ENCODE results near the gene KCNQ1.

Gene KCNQ1

DNA sequence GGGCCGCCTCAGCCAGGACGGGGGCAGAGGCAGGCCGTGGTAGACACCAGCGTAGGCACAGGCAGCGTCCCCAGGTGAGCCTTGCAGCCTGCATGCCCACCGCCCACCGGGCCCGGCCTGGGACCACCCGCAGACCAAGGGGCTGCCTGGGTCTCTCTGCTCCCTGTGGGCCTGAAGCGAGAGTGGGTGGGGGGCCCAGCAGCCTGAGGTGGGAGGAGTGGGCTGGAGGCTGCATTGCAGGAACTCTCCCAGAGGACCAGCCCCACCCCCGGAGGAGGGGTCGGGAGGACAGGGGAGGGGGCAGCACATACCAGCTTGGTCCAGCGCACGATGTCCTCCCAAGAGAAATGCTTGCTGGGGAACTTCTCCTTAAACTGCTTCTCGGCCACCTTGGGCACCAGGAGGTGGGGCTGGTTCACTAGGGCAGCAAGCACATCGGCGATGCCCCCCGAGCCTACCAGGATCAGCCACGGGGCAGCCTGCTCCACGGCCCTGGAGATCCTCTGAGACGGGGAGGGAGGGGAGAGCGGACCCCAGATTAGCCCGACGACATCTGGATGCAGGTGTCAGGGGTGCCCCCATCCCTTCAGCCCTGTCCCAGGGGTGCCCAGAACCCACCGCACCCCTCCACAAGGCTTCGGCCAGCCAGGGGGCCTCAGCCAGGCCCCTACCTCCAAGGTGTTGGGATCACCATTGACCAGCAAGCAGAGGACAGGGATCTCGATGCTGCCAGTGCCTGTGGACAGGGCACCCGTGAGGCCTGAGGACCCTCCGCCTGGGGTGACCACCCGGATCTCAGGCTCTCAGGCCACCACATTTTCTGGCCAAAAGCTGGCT, 26.7 kb upstream of the KCNQ1 start:
- Histone ChIP-seq H3K4me1 (ENCODE audit: control insufficient read depth, insufficient read depth, low read depth, low read length) (peaks cover 9% of the 10 kb centered on the region), H3K18ac (ENCODE audit: low read depth in 1 of 2, low read length in 2 of 2) (no peak overlapping the region), H3K27ac (ENCODE audit: low read length, poor library complexity, severe bottlenecking) (no peak overlapping the region), H3K9ac (ENCODE audit: low read length) (no peak overlapping the region), H3K9me3 (ENCODE audit: control insufficient read depth, low read length) (no peaks in the 10 kb centered on the region), H2BK120ac (ENCODE audit: low read depth, low read length) (no peak overlapping the region), H3K4ac (ENCODE audit: low read depth in 1 of 2, low read length in 2 of 2) (no peak overlapping the region), H3K36me3 (ENCODE audit: control insufficient read depth in 1 of 2, insufficient read depth in 2 of 2, low read depth in 1 of 2, low read length in 2 of 2) (no peaks in the 10 kb centered on the region), H3K27me3 (ENCODE audit: control insufficient read depth in 1 of 2, insufficient read depth in 1 of 2, low read length in 2 of 2) (peaks cover 8 to 25% of the 10 kb centered on the region in 2 experiments), H2AK5ac (ENCODE audit: low read length, severe bottlenecking) (no peak overlapping the region), H2BK5ac (ENCODE audit: low read depth, low read length, poor library complexity, severe bottlenecking) (no peak overlapping the region), H3K4me2 (ENCODE audit: low read length, poor library complexity, severe bottlenecking) (no peak overlapping the region), H2BK12ac (ENCODE audit: low read length in 2 of 2) (no peak overlapping the region), H3K79me1 (replicated peaks; ENCODE audit: low read length, poor library complexity, severe bottlenecking) (no peaks in the 10 kb centered on the region), H3K14ac (ENCODE audit: low read length in 2 of 2) (no peak overlapping the region), H4K91ac (ENCODE audit: low read length) (no peak overlapping the region), H2BK15ac (ENCODE audit: low read depth, poor library complexity, severe bottlenecking) (no peak overlapping the region), H4K8ac (ENCODE audit: low read length) (no peak overlapping the region), H3K23ac (ENCODE audit: low read length in 2 of 2) (no peak overlapping the region), H2AFZ (ENCODE audit: low read depth, low read length) (no peak overlapping the region), H3K4me3 (ENCODE audit: insufficient read depth in 1 of 2, low read depth in 1 of 2, low read length in 2 of 2) (no peak overlapping the region)
- 87% methylated on average over 30 of the region's 30 CpGs for WGBS
- no peak for DNase-seq

DNA sequence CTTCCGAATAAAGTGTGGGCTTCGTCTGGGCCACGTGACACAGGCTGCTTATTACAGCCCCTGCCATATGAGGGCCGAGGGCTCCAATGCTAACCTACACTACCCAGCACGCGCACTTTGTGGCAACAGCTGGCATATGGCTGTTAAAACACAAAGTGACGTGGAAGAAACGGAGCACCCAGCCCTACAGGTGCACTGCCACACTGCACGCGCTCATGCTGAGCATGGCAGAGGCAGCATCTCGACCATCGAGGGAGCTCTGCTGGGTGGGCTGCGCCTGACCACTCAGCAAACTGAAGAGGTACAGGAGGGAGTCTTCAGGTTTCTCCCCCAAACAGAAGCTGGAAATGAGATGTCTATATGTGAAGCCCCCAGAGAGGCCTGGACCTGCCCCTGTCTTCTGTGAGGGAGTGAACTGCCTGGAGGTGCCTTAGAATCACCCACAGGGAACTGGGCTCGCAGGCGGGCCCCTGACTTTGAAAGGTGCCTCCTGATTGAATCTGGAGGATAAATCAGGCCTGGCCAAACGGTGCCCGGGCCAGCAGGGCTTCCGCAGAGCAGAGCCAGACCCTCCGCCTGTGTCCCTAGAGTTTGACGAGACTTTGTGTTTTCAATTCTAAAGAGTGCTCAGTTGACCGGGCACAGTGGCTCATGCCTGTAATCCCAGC, 26.0 kb upstream of the KCNQ1 start:
- no peak overlapping the region for H2AK5ac ChIP-seq (ENCODE audit: low read length, severe bottlenecking)
- H2BK12ac ChIP-seq (ENCODE audit: low read length in 2 of 2): no peak overlapping the region
- no peak overlapping the region for H4K8ac ChIP-seq (ENCODE audit: low read length)
- H3K18ac ChIP-seq (ENCODE audit: low read depth in 1 of 2, low read length in 2 of 2): no peak overlapping the region
- H3K23ac ChIP-seq (ENCODE audit: low read length in 2 of 2): no peak overlapping the region
- no peak overlapping the region for H3K4me3 ChIP-seq (ENCODE audit: insufficient read depth in 1 of 2, low read depth in 1 of 2, low read length in 2 of 2)
- H3K4me2 ChIP-seq (ENCODE audit: low read length, poor library complexity, severe bottlenecking): no peak overlapping the region
- no peaks in the 10 kb centered on the region for H3K79me1 ChIP-seq (replicated peaks; ENCODE audit: low read length, poor library complexity, severe bottlenecking)
- no peak overlapping the region for H4K91ac ChIP-seq (ENCODE audit: low read length)
- H3K9me3 ChIP-seq (ENCODE audit: control insufficient read depth, low read length): no peaks in the 10 kb centered on the region
- H3K4me1 ChIP-seq (ENCODE audit: control insufficient read depth, insufficient read depth, low read depth, low read length): peaks cover 9% of the 10 kb centered on the region
- H3K14ac ChIP-seq (ENCODE audit: low read length in 2 of 2): no peak overlapping the region
- no peak for DNase-seq
- H3K36me3 ChIP-seq (ENCODE audit: control insufficient read depth in 1 of 2, insufficient read depth in 2 of 2, low read depth in 1 of 2, low read length in 2 of 2): no peaks in the 10 kb centered on the region
- H2BK5ac ChIP-seq (ENCODE audit: low read depth, low read length, poor library complexity, severe bottlenecking): no peak overlapping the region
- 85% methylated on average over 21 of the region's 21 CpGs for WGBS
- no peak overlapping the region for H2AFZ ChIP-seq (ENCODE audit: low read depth, low read length)
- H2BK15ac ChIP-seq (ENCODE audit: low read depth, poor library complexity, severe bottlenecking): no peak overlapping the region
- H3K4ac ChIP-seq (ENCODE audit: low read depth in 1 of 2, low read length in 2 of 2): no peak overlapping the region
- no peak overlapping the region for H2BK120ac ChIP-seq (ENCODE audit: low read depth, low read length)
- no peak overlapping the region for H3K9ac ChIP-seq (ENCODE audit: low read length)
- no peak overlapping the region for H3K27ac ChIP-seq (ENCODE audit: low read length, poor library complexity, severe bottlenecking)
- H3K27me3 ChIP-seq (ENCODE audit: control insufficient read depth in 1 of 2, insufficient read depth in 1 of 2, low read length in 2 of 2): peaks cover 8 to 28% of the 10 kb centered on the region in 2 experiments

DNA sequence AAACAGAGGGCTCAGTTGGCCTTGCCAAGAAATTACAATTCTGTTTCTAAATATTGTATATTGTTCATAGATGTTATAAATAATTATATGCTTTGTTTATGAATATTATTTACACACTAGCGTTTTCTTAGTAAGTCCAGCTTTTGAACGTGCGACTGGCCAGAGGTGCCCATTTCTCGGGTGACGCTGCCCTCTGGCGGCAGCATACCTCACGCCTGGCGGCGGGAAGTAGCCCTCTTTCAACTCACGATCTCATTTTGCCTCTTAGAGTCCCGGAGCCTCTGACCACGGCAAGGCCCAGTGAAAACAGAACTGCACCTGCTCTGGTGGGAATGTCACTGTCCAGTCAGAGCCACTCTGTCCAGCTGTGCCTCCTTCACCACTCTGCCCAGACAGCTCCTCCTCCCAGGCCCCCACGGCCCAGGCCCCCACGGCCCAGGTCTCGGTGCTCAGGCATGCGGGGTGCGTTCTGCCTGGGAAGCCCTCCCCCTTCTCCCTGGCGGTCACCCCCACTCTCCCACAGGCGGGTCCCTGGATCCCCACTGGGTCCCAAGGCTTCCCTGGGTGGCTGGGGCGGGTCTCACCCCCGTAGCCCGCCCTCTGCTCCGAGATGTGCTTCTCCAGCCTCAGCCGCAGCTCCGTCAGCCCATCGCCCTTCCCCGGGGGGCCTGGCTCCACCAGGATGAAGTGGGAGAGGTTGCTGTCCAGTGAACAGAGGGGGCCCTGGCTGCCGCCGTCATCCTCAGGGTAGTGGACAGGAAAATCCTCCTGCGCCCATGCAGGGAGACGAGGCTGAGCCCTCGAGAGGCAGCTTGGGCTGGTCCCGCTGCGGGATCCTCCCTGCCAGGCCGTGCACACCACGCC, 24.9 kb upstream of the KCNQ1 start:
- H2AK5ac ChIP-seq (ENCODE audit: low read length, severe bottlenecking): no peak overlapping the region
- DNase-seq: peak; percentile 63

More for the DNA sequence above, 24.9 kb upstream of the KCNQ1 start:
- Histone ChIP-seq H2AFZ (ENCODE audit: low read depth, low read length) (peak overlapping the region; percentile 15), H3K4me2 (ENCODE audit: low read length, poor library complexity, severe bottlenecking) (no peak overlapping the region), H3K4me3 (ENCODE audit: insufficient read depth in 1 of 2, low read depth in 1 of 2, low read length in 2 of 2) (peak overlapping the region; percentile 15 to 41), H2BK12ac (ENCODE audit: low read length in 2 of 2) (peak overlapping the region in 1 of 2 experiments; percentile 32), H3K4ac (ENCODE audit: low read depth in 1 of 2, low read length in 2 of 2) (no peak overlapping the region), H2BK5ac (ENCODE audit: low read depth, low read length, poor library complexity, severe bottlenecking) (no peak overlapping the region), H2BK120ac (ENCODE audit: low read depth, low read length) (peak overlapping the region; percentile 57), H3K9me3 (ENCODE audit: control insufficient read depth, low read length) (no peaks in the 10 kb centered on the region), H3K9ac (ENCODE audit: low read length) (peak overlapping the region; percentile 59), H3K18ac (ENCODE audit: low read depth in 1 of 2, low read length in 2 of 2) (no peak overlapping the region), H3K36me3 (ENCODE audit: control insufficient read depth in 1 of 2, insufficient read depth in 2 of 2, low read depth in 1 of 2, low read length in 2 of 2) (no peaks in the 10 kb centered on the region), H3K4me1 (ENCODE audit: control insufficient read depth, insufficient read depth, low read depth, low read length) (peaks cover 9% of the 10 kb centered on the region), H3K27ac (ENCODE audit: low read length, poor library complexity, severe bottlenecking) (no peak overlapping the region), H3K23ac (ENCODE audit: low read length in 2 of 2) (no peak overlapping the region), H4K91ac (ENCODE audit: low read length) (peak overlapping the region; percentile 30), H3K27me3 (ENCODE audit: control insufficient read depth in 1 of 2, insufficient read depth in 1 of 2, low read length in 2 of 2) (peaks cover 8 to 36% of the 10 kb centered on the region in 2 experiments), H3K14ac (ENCODE audit: low read length in 2 of 2) (no peak overlapping the region), H3K79me1 (replicated peaks; ENCODE audit: low read length, poor library complexity, severe bottlenecking) (no peaks in the 10 kb centered on the region), H2BK15ac (ENCODE audit: low read depth, poor library complexity, severe bottlenecking) (peak overlapping the region; percentile 36), H4K8ac (ENCODE audit: low read length) (peak overlapping the region; percentile 35)
- WGBS: 61% methylated on average over 34 of the region's 36 CpGs

Measured in mesenchymal stem cell (in vitro differentiated cells and primary cell).